HG03175 (cell line): ENCODE measurements around the gene COX10.

ENCODE experiments used
- ATAC-seq: cut with Tn5 transposase; IDR thresholded peaks from one replicate; pipeline ENCODE4 v1.9.1; 2021; ENCODE audit warnings: mild to moderate bottlenecking, moderate library complexity; ENCODE audit not compliant: unreplicated experiment

The COX10 gene

DNA sequence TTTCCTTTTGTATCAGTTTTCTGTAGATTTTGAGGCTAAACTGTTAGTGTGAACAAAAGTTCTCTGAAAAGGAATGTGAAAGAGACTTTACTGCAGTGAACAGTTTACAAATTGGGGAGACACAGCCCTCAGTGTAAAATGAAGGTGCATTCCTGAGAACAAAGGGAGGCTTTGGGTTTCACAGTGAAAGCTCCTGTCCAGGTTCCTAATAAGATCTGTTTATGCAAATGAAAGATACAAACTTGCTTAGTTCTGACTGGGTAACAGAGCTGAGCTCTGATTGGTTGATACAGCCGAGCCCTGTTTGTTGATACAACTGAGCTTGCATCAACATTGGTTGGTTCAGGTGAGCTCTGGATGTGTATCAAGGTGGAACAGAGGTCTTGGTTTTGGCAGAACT lies 175.7 kb downstream of the COX10 start:
- ATAC-seq: no peak

- no peak for ATAC-seq
Observed at GRCh38 chr17:14245629-14246028, 176.3 kb downstream of the COX10 start.
